Kidney (tissue), 14 donors: ENCODE measurements around the gene JADE3. TPM values are rescaled to one million over a fixed set of nuclear protein-coding genes. Genes with fewer than 3 reads are reported as not detected.

Source experiments
- DNase-seq, 5 donors: peaks; one replicate each; pipeline ENCODE4 v3.0.0-alpha.2; 2013 to 2020
- FAIRE-seq: peaks from 2 replicates; lab custom pipeline; 2012; peaks lifted over from hg19 to GRCh38; lab: Jason Lieb, UNC
- H3K27ac ChIP-seq, 2 donors: one replicate each; pipeline ENCODE4 v1.7.0; 2013; ENCODE audit warnings: low read depth in 2 of 2, low read length in 2 of 2, inconsistent platforms in 1 of 2
- H3K27me3 ChIP-seq: one replicate; pipeline ENCODE4 v1.7.1; 2013; ENCODE audit warnings: low read length, inconsistent platforms; ENCODE audit not compliant: control insufficient read depth, insufficient read depth
- H3K36me3 ChIP-seq, 3 donors: one replicate each; pipeline versions ENCODE4 v1.7.0 to v1.7.1; 2013; ENCODE audit warnings: low read length in 3 of 3, control low read depth in 1 of 3, inconsistent platforms in 1 of 3; ENCODE audit not compliant: insufficient read depth in 3 of 3, control insufficient read depth in 2 of 3
- H3K4me1 ChIP-seq, 3 donors: one replicate each; pipeline versions ENCODE4 v1.7.0 to v1.7.1; 2013; ENCODE audit warnings: low read length in 3 of 3, inconsistent platforms in 1 of 3, low read depth in 1 of 3; ENCODE audit not compliant: control insufficient read depth in 2 of 3, insufficient read depth in 2 of 3
- H3K4me3 ChIP-seq, 3 donors: one replicate each; pipeline versions ENCODE4 v1.7.0 to v1.8.1; 2013; ENCODE audit warnings: low read length in 3 of 3, control low read depth in 1 of 3, inconsistent platforms in 1 of 3
- H3K9ac ChIP-seq, 3 donors: one replicate each; pipeline versions ENCODE4 v1.7.0 to v1.7.1; 2013; ENCODE audit warnings: low read length in 3 of 3, control low read depth in 1 of 3, inconsistent platforms in 1 of 3
- H3K9me3 ChIP-seq, 3 donors: one replicate each; pipeline versions ENCODE4 v1.7.0 to v1.7.1; 2013; ENCODE audit warnings: low read length in 3 of 3, control low read depth in 1 of 3, inconsistent platforms in 1 of 3; ENCODE audit not compliant: control insufficient read depth in 2 of 3, insufficient read depth in 1 of 3
- CTCF ChIP-seq: IDR thresholded peaks from 3 replicates; pipeline ENCODE4 v1.5.1; 2012; ENCODE audit warnings: mild to moderate bottlenecking, moderate library complexity, borderline replicate concordance; ENCODE audit not compliant: insufficient read depth; ENCODE audit errors: extremely low read depth
- intact Hi-C: fragments of 100-400 bp; cut with DNase I; formaldehyde crosslinking; loops from one replicate; pipeline ENCODE4 v1.11.1; 2022
- polyA plus RNA-seq: library from polyadenylated mRNA; stranded (reverse); fragments of 350-450 nt; fragmentation: Illumina TruSeq; extraction: RNeasy Lipid Tissue Mini Kit (QIAGEN cat#74804); gene quantifications from one replicate; pipeline ENCODE4 v1.2.3, GENCODE V29; 2014; ENCODE audit warnings: low read depth, low replicate concordance; ENCODE audit not compliant: insufficient read depth
- total RNA-seq: library from RNA; stranded (reverse); fragmentation: NEBNext Ultra II Directional; extraction: Animal tissue kit (Norgen Biotek cat#: 25700); gene quantifications from one replicate; pipeline ENCODE4 v1.2.1, GENCODE V29; 2021
- donor health status: control.
- donor health status: control.
- donor health status: control.
- donor health status: control.
- donor health status: control.
- donor health status: DM: yes; HTN: yes; CAD: no.
- donor health status: Normal renal cell carcinoma (clear cell type).

The JADE3 gene
- total and polyA plus RNA-seq, 2 donors from 2014 or later, result 3.2 to 13.1 TPM

GRCh38 chrX:46927718-46928117 lies 15.5 kb downstream of the JADE3 start:
- intact Hi-C loops, result no loop called here
- Histone ChIP-seq H3K27me3 (no peaks in the 10 kb centered on the region), H3K9me3 (no peaks in the 10 kb centered on the region), H3K36me3 (no peaks in the 10 kb centered on the region), H3K9ac (no peak overlapping the region), H3K27ac (no peak overlapping the region), H3K4me1 (peaks cover 0 to 2% (median 0%) of the 10 kb centered on the region in 3 donors), H3K4me3 (no peak overlapping the region)
- FAIRE-seq, result no peak
- TF ChIP-seq CTCF, result no peak
- DNase-seq, result no peak

- intact Hi-C loops, result no loop called here
- no peak overlapping the region for H3K4me3 ChIP-seq
Observed at GRCh38 chrX:46929439-46930261, 17.4 kb downstream of the JADE3 start.

GRCh38 chrX:46935295-46935694 lies 23.1 kb downstream of the JADE3 start:
- Histone ChIP-seq H3K36me3 (no peaks in the 10 kb centered on the region), H3K9ac (no peak overlapping the region), H3K4me1 (peaks cover 0 to 2% (median 0%) of the 10 kb centered on the region in 3 donors), H3K4me3 (no peak overlapping the region), H3K9me3 (no peaks in the 10 kb centered on the region), H3K27ac (no peak overlapping the region), H3K27me3 (no peaks in the 10 kb centered on the region)
- intact Hi-C loops, result no loop called here
- FAIRE-seq, result no peak
- TF ChIP-seq CTCF, result no peak
- no peak for DNase-seq

More at GRCh38 chrX:46929439-46930261, 17.4 kb downstream of the JADE3 start:
- no peak for FAIRE-seq
- H3K27ac ChIP-seq, result no peak overlapping the region
- TF ChIP-seq CTCF, result no peak
- H3K9me3 ChIP-seq, result no peaks in the 10 kb centered on the region
- H3K9ac ChIP-seq, result no peak overlapping the region
- H3K4me1 ChIP-seq, result peaks cover 0 to 2% (median 0%) of the 10 kb centered on the region in 3 donors
- H3K36me3 ChIP-seq, result no peaks in the 10 kb centered on the region
- no peak for DNase-seq
- no peaks in the 10 kb centered on the region for H3K27me3 ChIP-seq

GRCh38 chrX:46938589-46938988 lies 26.4 kb downstream of the JADE3 start:
- Histone ChIP-seq H3K4me3 (no peak overlapping the region), H3K4me1 (no peaks in the 10 kb centered on the region), H3K9me3 (no peaks in the 10 kb centered on the region), H3K36me3 (no peaks in the 10 kb centered on the region), H3K27ac (no peak overlapping the region), H3K9ac (no peak overlapping the region), H3K27me3 (no peaks in the 10 kb centered on the region)
- FAIRE-seq, result no peak
- intact Hi-C loops, result no loop called here
- DNase-seq, result no peak
- TF ChIP-seq CTCF, result no peak
